A549 treated with Mapracorat at 1 μM for 4 hours (cell line): Measurements from ENCODE around the gene SPEG. TPM values are rescaled to one million over a fixed set of nuclear protein-coding genes. Genes with fewer than 3 reads are reported as not detected.

ENCODE experiments used
- total RNA-seq: library from RNA; stranded (reverse); fragments of 200-300 nt; extraction: Qiagen RNA extraction; gene quantifications from 5 replicates; pipeline ENCODE4 v1.2.3, GENCODE V29; 2022

SPEG gene
- total RNA-seq: 6.6 to 11.2 TPM (median 7.6 TPM) in 5 replicates

GRCh38 chr2:219434718-219435525 lies at the start of gene SPEG:
SPEG (plus strand) TSS chr2:219434843; CDS start chr2:219434978, 135 bp downstream.

GRCh38 chr2:219387306-219388120 lies 47.1 kb upstream of the SPEG start, which contains the start of gene DNPEP:
DNPEP (minus strand) TSS chr2:219387912; CDS start chr2:219387794, 118 bp downstream.

GRCh38 chr2:219418155-219419011 lies 16.3 kb upstream of the SPEG start, which contains the start of gene DES:
DES (plus strand) TSS chr2:219418377; CDS start chr2:219418463, 86 bp downstream.

GRCh38 chr2:219498280-219499057 lies 63.8 kb downstream of the SPEG start, which contains the start of gene GMPPA:
GMPPA (plus strand) TSS chr2:219498891; CDS start chr2:219499976, 1,085 bp downstream.

GRCh38 chr2:219514196-219514761 lies 79.6 kb downstream of the SPEG start, which contains the start of gene ASIC4:
ASIC4 (plus strand) TSS chr2:219514482; CDS start chr2:219514725, 243 bp downstream.

GRCh38 chr2:219543596-219544358 lies 109.1 kb downstream of the SPEG start, which contains the start of the genes CHPF and TMEM198:
CHPF (minus strand) TSS chr2:219543809; CDS start chr2:219543538, 271 bp downstream.
TMEM198 (plus strand) TSS chr2:219544028; CDS start chr2:219544728, 700 bp downstream.

Other genes with a start within 250 kb of the SPEG start
- gene ZFAND2B, start 228.1 kb upstream of the SPEG start, total RNA-seq: 17.4 to 22.2 TPM (median 21.2 TPM) in 5 replicates
- 20.0 to 39.6 TPM (median 30.0 TPM) in 5 replicates for gene ABCB6, start 215.9 kb upstream of the SPEG start, total RNA-seq
- gene ATG9A, start 205.2 kb upstream of the SPEG start, total RNA-seq: 38.4 to 49.5 TPM (median 43.9 TPM) in 5 replicates
- gene ANKZF1, start 205.0 kb upstream of the SPEG start, total RNA-seq: 13.6 to 19.8 TPM (median 16.9 TPM) in 5 replicates
- gene GLB1L, start 189.4 kb upstream of the SPEG start, total RNA-seq: 5.3 to 7.4 TPM (median 5.5 TPM) in 5 replicates
- 28.7 to 32.1 TPM (median 29.8 TPM) in 5 replicates for gene STK16, start 189.4 kb upstream of the SPEG start, total RNA-seq
- 0.13 to 0.28 TPM (median 0.18 TPM) in 4 of 5 replicates, not detected in the other for gene TUBA4B, start 181.6 kb upstream of the SPEG start, total RNA-seq
- 250 to 402 TPM (median 282 TPM) in 5 replicates for gene TUBA4A, start 180.9 kb upstream of the SPEG start, total RNA-seq
- gene DNAJB2, start 155.5 kb upstream of the SPEG start, total RNA-seq: 32.8 to 43.6 TPM (median 40.5 TPM) in 5 replicates
- gene PTPRN, start 125.4 kb upstream of the SPEG start, total RNA-seq: 1.1 to 1.8 TPM (median 1.3 TPM) in 5 replicates
- not detected in 5 replicates for gene RESP18, start 102.1 kb upstream of the SPEG start, total RNA-seq
- gene DNPEP, start 46.9 kb upstream of the SPEG start, total RNA-seq: 60.0 to 70.4 TPM (median 63.8 TPM) in 5 replicates
- 0.07 to 0.39 TPM (median 0.24 TPM) in 5 replicates for gene DES, start 16.5 kb upstream of the SPEG start, total RNA-seq
- 33.9 to 37.6 TPM (median 36.5 TPM) in 5 replicates for gene GMPPA, start 64.0 kb downstream of the SPEG start, total RNA-seq
- gene ASIC4, start 79.6 kb downstream of the SPEG start, total RNA-seq: 0.07 to 0.20 TPM (median 0.13 TPM) in 3 of 5 replicates, not detected in the others
- 19.5 to 34.2 TPM (median 31.1 TPM) in 5 replicates for gene CHPF, start 109.0 kb downstream of the SPEG start, total RNA-seq
- gene TMEM198, start 109.2 kb downstream of the SPEG start, total RNA-seq: 0.66 to 1.3 TPM (median 1.1 TPM) in 5 replicates
- 16.0 to 23.3 TPM (median 21.8 TPM) in 5 replicates for gene OBSL1, start 136.7 kb downstream of the SPEG start, total RNA-seq
- 0.08 to 0.65 TPM (median 0.39 TPM) in 5 replicates for gene INHA, start 137.5 kb downstream of the SPEG start, total RNA-seq
- gene STK11IP, start 163.0 kb downstream of the SPEG start, total RNA-seq: 12.6 to 19.3 TPM (median 17.5 TPM) in 5 replicates
- gene SLC4A3, start 192.8 kb downstream of the SPEG start, total RNA-seq: 2.6 to 3.9 TPM (median 3.0 TPM) in 5 replicates